UCSD-AML1 (cell line): Measurements from ENCODE around the gene VEZT.
A peak's percentile ranks its signal among the peaks of the same experiment; 100 is the strongest.
"Not testable (repeated sequence)": the region's sequence is repeated elsewhere in the genome, so short reads cannot be mapped to it uniquely, and the experiment has no call there.

ENCODE experiments used
- DNase-seq: peaks from one replicate; lab custom pipeline; 2025; ENCODE audit not compliant: unreplicated experiment; lab: John Stamatoyannopoulos, UW

VEZT gene, protein sequence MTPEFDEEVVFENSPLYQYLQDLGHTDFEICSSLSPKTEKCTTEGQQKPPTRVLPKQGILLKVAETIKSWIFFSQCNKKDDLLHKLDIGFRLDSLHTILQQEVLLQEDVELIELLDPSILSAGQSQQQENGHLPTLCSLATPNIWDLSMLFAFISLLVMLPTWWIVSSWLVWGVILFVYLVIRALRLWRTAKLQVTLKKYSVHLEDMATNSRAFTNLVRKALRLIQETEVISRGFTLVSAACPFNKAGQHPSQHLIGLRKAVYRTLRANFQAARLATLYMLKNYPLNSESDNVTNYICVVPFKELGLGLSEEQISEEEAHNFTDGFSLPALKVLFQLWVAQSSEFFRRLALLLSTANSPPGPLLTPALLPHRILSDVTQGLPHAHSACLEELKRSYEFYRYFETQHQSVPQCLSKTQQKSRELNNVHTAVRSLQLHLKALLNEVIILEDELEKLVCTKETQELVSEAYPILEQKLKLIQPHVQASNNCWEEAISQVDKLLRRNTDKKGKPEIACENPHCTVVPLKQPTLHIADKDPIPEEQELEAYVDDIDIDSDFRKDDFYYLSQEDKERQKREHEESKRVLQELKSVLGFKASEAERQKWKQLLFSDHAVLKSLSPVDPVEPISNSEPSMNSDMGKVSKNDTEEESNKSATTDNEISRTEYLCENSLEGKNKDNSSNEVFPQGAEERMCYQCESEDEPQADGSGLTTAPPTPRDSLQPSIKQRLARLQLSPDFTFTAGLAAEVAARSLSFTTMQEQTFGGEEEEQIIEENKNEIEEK

GRCh38 chr12:95217377-95218149, at the start of gene VEZT, which contains the start of gene FGD6:
VEZT (plus strand) TSS chr12:95217807; CDS start chr12:95217851, 44 bp downstream.
FGD6 (minus strand) TSS chr12:95217467; CDS start chr12:95217240, 227 bp downstream.
- DNase-seq = peak; percentile 99

GRCh38 chr12:95168746-95169145, 48.9 kb upstream of the VEZT start:
- no peak for DNase-seq

DNA sequence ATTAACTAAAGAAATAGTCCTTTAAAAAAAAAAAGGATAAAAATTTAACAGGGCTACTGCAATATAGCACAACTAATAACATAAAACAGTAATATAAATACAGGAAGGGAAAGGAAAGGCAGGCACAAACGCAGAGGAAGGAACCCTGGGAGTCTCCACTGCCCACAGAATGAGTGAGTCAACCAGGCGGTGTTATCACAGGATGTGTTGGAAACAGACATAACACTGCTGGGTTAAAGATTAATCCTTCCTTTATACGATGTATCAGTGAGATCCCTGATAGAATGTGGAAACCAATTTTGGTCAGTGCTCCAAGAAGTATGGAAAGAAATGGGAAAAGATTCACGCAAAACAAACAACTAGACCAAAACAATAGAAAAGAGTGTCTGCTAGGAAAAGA, 48.2 kb upstream of the VEZT start:
- peak; percentile 32 for DNase-seq

GRCh38 chr12:95173392-95174251, 44.0 kb upstream of the VEZT start:
- no peak for DNase-seq

DNA sequence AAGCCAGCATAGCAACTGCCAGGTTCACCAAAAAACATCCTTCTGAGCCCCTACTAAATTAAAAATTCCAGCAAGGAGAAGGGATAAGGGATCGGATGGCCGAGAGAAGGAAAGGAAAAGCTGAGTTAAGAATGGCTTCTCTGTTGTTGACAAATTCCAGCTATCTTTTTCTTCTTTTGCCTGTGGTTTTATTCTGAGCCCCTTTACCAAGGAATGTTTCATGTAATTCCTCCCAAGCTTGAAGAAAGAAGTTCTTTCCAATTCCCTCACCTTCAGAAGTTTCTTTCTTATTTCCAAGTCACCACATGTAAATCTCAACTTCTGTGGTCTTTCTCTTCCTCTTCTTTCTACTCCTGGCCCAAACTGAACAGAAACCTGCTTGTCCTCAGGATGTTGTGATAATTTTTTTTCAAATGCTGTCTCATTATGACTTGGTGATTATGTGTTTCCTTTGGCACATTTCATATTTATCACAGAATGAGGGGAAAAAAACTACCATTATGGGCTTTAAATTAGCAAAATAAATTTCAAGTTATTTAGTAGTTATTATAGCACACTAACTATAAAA, 40.3 kb upstream of the VEZT start:
- no peak for DNase-seq

DNA sequence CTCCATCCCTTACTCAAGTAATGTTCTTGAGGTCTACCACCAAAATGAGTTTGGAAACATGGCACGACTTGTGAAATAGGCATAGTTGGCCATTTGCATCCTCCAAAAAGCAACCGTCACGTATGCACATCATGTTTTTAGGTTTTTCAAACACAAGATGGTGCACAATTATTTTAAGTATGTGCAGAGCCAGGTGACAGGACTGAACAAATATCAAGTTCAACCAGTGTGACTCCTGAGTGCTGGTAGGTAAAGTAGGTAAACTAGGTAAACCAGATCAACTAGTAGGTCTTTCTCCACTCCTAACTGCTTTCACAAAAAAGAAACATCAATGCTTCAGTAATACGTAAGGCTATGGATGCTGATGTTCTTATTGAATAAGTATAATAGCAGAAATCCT, 39.5 kb upstream of the VEZT start:
- DNase-seq = no peak

DNA sequence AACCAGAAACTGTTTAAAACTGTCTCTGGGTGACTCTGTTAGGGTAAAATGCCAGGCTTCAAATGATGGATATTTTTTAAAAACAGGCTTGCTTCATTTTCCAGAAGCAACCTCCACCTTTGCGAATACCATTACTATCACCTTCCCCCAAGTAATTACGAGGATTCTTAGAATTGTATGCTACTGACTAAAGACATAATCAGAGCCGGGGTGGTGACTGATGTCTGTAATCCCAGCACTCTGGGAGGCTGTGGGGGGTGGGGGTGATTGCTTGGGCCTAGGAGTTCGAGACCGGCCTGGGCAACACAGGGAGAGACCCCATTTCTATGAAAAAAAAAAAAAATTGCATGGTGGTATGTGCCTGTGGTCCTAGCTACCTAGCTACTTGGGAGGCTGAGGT, 38.6 kb upstream of the VEZT start:
- DNase-seq = no peak

DNA sequence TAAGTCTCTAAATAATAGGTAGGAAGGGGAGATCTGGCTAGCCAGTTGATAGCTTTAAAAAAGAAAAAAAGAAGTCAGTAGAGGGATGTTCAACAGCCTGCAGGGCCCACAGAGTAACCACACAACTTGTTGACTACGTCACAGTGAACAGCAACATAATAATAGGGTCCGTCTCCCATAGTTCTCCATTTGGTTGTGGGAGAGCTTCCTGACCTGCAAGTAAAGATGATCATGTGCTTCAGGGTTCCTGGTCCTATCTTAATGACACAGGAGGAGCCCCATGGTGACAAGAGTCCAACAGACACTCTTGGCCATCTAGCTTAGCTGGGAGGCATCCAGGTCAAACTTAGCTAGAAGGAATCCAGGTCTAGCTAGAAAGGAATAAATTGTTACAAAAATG, 36.5 kb upstream of the VEZT start:
- DNase-seq = no peak

DNA sequence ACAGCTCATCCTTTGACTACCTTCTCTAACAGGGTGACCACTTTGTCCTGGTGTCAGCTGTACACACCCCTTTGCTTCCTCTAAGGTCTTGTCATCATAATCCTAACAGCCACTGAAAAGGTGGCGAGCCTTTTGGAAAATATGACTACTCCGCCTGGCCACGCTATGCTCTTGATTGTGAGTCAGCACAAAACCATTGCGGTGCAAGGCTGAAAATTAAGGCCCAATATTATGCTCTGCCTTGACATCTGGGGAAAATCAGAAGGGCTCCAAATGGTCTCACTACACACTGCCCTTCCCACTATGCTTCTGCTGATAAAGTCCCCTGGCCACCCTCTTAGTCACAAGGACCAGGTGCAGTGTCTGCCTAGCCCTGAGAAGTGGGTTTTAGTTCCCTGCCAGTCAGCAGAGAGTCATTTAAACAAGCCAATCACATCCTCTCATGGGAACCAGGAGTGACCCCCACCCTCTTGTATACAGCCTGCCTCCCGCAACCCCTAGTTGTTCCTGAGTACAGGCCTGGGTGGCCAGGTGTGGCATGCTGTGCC, 34.7 kb upstream of the VEZT start:
- peak; percentile 22 for DNase-seq

DNA sequence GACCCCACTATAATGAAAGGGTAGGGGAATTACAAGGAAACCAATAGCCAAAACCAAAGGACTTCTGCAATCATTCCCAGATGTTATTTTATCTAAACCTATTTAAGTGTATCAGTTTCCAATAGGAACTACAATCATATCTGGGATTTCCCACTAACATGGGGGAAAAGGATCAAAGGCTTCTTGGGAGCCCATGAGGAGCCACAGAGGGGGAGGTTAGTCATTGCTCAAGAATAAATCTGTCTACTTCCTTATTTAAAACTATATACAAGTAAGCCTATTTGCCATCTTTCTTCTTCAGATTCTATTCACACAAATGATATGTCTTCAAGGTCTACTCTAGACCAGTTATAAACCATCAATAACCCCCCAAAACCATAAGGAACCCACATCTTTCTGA, 33.5 kb upstream of the VEZT start:
- no peak for DNase-seq

DNA sequence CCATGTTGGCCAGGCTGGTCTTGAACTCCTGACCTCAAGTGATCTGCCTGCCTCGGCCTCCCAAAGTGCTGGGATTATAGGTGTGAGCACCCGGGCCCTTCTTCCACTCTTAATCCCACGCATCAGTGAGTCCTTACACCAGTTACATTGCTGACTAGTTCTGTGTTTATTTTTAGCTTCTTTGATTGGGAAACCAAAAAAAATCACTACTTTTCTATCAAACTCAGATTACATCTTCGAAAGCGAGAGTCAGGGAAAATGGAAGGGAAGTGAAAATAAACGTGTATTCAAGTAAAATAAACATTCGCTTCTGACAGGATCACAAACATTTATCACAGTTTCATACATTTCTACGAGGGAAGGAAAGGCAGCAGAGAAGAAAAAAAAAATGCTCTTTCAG, 32.5 kb upstream of the VEZT start:
- DNase-seq = no peak

DNA sequence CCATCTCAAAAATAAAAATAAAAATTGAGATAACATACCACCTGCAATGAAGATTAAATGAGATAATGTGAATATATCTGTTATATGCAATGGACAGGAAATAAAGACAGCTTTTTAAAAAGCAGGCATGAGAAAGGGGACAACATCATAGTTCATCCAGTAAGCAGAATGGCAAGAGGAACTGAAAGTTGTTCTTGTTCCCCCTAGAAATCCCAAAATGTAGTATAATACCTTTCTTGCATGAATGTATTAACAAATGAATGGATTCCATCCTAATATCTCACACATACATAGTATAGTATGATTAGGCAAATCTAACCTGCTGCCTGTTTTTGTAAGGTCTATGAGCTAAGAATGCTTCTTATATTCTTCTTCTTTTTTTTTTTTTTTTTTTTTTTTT, 31.8 kb upstream of the VEZT start:
- DNase-seq = no peak

DNA sequence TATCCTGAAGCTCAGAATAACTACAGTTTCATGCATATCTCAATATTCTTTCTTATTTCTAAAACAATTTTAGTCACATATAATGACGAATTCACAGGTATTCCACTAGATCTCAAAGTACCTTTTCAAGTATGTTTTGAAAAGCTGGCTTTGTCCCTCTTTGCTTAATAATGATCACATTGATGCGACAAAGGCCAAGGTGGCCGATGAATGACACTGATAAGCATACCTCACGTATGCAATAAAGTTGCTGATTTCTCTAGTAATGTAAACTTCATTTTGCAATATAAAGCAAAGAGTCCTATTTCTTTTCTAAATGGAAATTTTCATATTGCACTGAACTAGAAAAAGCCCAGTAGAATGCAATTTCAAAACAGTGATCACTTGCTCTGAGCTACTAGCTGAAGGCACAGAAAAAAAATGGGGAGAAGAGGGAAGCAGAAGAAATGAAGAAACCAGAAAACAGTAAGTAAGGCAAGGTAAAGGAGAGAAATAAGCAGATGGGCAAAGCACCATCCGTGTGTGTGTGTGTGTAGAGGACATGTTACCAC, 29.7 kb upstream of the VEZT start:
- no peak for DNase-seq

DNA sequence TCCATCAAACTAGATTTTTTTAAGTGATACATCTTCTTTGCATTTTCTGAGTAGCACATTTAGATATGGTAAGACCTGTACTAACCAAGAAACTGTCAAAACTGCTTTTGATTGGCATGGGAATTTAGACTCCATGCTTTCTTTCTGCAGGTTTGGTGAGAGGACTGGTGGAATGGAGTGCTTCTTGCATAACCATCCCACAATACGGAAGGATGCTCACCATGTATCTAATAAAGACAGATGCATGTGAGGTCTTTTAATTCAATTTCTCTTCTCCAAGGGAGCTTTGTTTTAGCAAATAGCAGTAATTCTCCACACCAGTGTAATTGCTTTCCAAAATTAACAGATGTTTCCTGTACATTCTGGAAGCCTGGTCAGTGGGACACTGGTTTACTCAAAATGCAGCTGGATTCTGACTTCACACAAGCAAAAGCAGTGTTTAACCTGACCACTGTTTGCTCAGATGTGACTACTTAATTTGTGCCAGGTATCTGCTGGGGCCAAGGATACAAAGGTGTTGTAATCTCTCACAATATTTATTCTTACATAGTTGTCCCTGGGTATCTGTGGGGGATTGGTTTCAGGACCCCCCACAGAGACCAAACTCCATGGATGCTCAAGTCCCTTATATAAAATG, 26.4 kb upstream of the VEZT start:
- no peak for DNase-seq

DNA sequence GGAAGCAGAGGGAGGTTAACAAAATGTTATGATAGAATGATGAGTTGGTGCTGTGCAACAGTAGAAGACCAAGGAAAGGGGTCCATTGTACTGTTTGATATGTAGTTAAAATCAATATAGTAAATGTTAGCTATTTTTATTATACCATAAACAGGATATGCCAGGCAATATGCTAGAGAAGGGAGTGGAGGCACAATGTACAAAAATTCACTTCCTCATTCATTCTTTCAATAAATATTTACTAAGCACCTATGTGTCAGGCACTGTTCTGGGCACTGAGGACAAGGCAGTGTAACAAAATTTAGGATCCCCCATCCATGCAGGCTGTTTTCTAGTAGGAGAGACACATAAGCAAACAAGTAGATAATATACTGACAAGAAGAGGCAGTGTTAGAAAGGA, 25.3 kb upstream of the VEZT start:
- DNase-seq = no peak

DNA sequence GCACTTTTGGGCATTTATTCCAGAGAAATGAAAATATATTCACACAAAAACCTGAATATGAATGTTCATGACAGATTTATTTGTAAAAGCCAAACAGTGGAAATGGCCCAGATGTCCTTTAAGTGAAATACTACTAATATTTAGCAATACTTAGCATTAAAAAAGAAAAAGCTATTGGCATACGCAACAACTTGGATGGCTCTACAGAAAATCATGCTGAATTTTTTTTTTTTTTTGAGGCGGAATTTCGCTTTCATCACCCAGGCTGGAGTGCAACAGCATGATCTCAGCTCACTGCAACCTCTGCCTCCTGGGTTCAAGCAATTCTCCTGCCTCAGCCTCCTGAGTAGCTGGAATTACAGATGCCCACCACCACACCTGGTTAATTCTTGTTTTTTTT, 24.5 kb upstream of the VEZT start:
- no peak for DNase-seq

- no peak for DNase-seq
These were observed 22.5 kb upstream of the VEZT start for GRCh38 chr12:95195122-95195521.

DNA sequence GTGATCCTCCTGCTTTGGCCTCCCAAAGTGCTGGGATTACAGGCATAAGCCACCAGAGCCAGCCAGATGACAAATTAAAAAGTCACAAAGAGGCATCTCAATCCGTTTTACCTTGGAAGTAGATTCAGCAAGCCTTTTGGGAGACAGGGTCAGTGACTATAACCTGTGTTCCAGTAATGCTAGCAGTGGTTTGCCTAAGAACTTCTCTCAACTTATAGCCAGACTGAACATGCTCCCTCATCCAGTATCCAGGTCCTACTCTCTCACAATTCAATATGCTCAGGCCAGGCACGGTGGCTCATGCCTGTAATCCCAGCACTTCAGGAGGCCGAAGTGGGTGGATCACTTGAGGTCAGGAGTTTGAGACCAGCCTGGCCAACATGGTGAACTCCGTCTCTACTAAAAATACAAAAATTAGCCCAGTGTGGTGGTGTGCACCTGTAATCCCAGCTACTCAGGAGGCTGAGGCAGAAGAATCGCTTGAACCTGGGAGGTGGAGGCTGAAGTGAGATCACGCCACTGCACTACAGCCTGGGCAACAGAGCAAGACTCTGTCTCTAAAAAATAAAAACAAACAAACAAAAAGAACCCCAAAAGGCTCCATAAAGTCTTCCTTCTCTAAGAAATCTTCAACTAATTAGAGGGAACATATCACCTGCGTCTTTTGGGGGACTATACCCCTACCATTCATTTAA, 20.6 kb upstream of the VEZT start:
- DNase-seq = not testable (repeated sequence)

DNA sequence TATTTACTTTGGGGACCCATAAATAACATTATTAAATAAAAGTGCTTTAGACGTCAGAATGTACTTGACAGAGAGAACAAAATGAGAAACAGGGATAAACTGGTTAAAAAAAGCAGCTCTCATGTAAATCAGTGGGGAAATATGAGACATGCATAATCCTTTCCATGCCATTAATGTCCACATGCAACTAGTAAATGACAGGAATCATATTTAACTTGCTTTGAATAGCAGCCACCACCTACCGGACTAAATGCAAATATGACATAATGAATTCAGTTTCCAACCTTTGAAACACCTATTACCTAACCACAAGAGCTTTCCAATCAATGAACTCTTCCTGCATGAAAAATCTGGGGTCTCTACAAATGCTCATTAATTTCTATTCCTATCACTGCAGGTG, 20.0 kb upstream of the VEZT start:
- no peak for DNase-seq
